ENCODE measurements around the gene GPR55.

DNA sequence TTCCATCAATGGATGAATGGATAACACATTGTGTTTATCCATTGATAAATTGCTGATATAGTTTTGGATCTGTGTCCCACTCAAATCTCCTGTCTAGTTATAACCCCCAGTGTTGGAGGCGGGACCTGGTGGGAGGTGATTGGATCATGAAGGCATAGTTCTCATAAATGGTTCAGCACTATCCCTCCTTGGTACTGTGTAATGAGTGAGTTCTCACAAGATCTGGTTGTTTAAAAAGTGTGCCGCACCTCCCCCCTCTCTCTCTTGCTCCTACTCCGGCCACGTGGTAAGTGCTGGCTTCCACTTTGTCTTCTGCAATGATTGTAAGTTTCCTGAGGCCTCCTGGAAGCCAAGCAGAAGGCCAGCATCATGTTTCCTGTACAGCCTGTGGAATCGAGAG, 47.0 kb upstream of the GPR55 start:
- TF ChIP-seq, protein P1, sequence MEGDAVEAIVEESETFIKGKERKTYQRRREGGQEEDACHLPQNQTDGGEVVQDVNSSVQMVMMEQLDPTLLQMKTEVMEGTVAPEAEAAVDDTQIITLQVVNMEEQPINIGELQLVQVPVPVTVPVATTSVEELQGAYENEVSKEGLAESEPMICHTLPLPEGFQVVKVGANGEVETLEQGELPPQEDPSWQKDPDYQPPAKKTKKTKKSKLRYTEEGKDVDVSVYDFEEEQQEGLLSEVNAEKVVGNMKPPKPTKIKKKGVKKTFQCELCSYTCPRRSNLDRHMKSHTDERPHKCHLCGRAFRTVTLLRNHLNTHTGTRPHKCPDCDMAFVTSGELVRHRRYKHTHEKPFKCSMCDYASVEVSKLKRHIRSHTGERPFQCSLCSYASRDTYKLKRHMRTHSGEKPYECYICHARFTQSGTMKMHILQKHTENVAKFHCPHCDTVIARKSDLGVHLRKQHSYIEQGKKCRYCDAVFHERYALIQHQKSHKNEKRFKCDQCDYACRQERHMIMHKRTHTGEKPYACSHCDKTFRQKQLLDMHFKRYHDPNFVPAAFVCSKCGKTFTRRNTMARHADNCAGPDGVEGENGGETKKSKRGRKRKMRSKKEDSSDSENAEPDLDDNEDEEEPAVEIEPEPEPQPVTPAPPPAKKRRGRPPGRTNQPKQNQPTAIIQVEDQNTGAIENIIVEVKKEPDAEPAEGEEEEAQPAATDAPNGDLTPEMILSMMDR (IDR thresholded peaks at IDR 0.05), result no peak
- no peak for TF ChIP-seq POLR2A (IDR thresholded peaks at IDR 0.05)
